Cardiac fibroblast (primary cell): ENCODE data around the gene PPARD.
A peak's percentile ranks its signal among the peaks of the same experiment; 100 is the strongest.

Source experiments
- DNase-seq, 2 donors: peaks; one replicate each; pipeline versions ENCODE4 v3.0.0 to v3.0.0-alpha.2; 2010; ENCODE audit warnings: low read depth in 2 of 2
- H3K4me3 ChIP-seq, 2 donors: replicated peaks in 1 of 2; 1 replicate in 1 of 2; 2 replicates in 1 of 2; pipeline ENCODE4 v1.5.1; 2011; ENCODE audit warnings: low read depth in 2 of 2, low read length in 2 of 2, mild to moderate bottlenecking in 2 of 2, moderate library complexity in 1 of 2
- TF ChIP-seq, protein P1 (sequence below): IDR thresholded peaks from one replicate; pipeline ENCODE4 v1.5.1; 2011; ENCODE audit warnings: low read depth, mild to moderate bottlenecking, low read length, inconsistent platforms

PPARD gene

GRCh38 chr6:35343835-35344550 lies 1.6 kb downstream of the PPARD start:
- no peak for DNase-seq
- H3K4me3 ChIP-seq, result peak overlapping the region; percentile 78 to 79
- TF ChIP-seq, protein P1, sequence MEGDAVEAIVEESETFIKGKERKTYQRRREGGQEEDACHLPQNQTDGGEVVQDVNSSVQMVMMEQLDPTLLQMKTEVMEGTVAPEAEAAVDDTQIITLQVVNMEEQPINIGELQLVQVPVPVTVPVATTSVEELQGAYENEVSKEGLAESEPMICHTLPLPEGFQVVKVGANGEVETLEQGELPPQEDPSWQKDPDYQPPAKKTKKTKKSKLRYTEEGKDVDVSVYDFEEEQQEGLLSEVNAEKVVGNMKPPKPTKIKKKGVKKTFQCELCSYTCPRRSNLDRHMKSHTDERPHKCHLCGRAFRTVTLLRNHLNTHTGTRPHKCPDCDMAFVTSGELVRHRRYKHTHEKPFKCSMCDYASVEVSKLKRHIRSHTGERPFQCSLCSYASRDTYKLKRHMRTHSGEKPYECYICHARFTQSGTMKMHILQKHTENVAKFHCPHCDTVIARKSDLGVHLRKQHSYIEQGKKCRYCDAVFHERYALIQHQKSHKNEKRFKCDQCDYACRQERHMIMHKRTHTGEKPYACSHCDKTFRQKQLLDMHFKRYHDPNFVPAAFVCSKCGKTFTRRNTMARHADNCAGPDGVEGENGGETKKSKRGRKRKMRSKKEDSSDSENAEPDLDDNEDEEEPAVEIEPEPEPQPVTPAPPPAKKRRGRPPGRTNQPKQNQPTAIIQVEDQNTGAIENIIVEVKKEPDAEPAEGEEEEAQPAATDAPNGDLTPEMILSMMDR, result no peak

DNA sequence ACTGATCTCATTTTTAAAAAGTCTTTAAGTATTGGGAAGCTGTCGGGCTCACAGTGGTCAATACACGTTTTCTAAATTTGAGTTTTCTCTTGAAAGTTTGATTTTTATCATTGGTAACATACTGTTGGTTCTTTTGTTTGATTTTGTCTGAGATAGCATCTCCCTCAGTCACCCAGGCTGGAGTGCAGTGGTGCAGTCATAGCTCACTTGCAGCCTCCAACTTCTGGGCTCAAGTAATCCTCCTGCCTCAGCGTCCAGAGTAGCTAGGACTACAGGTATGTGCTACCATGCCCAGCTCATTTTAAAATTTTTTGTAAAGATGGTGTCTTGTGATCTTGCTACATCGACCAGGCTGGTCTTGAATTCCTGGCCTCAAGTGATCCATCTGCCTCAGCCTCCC lies 9.1 kb downstream of the PPARD start:
- H3K4me3 ChIP-seq, result no peak overlapping the region
- TF ChIP-seq, protein P1, result no peak
- no peak for DNase-seq

DNA sequence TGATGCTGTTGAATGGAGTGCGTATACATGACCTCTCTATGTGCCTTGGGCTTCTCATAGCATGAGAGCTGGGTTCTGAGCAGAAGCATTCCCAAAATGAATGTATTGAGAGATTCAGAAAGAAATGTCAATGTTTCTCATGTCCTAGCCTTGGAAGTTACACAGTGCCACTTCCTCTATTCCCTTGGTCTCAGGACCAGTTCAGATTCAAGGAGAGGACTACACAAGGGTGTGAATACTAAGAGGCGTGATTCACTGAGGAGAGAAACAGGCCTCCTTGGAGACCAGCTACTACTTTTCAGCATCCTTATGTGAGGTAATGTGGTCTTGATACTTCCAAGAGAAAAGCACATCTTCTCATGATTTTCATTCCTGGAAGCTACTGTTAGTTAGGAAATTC lies 10.4 kb downstream of the PPARD start:
- TF ChIP-seq, protein P1, result no peak
- no peak overlapping the region for H3K4me3 ChIP-seq
- no peak for DNase-seq

DNA sequence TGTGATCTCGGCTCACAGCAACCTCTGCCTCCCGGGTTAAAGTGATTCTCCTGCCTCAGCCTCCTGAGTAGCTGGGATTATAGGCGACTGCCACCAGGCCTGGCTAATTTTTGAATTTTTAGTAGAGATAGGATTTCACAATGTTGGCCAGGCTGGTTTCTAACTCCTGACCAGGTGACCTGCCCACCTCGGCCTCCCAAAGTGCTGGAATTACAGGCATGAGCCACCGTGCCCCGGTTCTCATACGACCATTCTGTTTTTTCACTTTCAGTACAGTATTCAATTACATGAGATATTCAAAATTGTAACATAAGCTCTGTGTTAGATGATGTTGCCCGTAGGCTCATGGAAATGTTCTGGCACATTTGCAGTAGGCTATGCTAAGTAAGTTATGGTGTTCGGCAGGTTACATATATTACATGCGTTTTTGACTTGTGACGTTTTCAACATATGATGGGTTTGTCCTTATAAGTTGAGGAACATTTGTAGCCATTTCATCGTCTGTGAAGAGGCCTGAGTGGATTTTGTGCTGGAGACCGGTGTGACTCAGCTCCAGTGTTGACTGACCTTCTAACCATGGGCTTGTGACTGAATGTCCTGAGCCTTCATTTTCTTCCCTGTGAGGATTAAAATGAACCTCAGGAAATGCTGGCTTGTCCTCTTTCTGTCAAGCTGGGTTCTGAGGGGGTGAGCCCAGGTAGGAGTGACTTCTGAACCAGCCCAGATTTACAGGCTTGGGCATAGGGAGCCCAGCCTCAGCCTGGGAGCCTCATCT lies 12.2 kb downstream of the PPARD start:
- no peak overlapping the region for H3K4me3 ChIP-seq
- DNase-seq, result peak in 1 of 2 donors; percentile 35
- TF ChIP-seq, protein P1, result no peak

- TF ChIP-seq, protein P1, result no peak
- no peak overlapping the region for H3K4me3 ChIP-seq
- no peak for DNase-seq
Measured at GRCh38 chr6:35356391-35356790, 14.0 kb downstream of the PPARD start.

- no peak overlapping the region for H3K4me3 ChIP-seq
- TF ChIP-seq, protein P1, result no peak
- no peak for DNase-seq
Measured at GRCh38 chr6:35357677-35358076, 15.3 kb downstream of the PPARD start.
